ENCODE measurements around the gene CLRN1.
"Not testable (repeated sequence)": the region's sequence is repeated elsewhere in the genome, so short reads cannot be mapped to it uniquely, and the experiment has no call there.

Gene CLRN1

DNA sequence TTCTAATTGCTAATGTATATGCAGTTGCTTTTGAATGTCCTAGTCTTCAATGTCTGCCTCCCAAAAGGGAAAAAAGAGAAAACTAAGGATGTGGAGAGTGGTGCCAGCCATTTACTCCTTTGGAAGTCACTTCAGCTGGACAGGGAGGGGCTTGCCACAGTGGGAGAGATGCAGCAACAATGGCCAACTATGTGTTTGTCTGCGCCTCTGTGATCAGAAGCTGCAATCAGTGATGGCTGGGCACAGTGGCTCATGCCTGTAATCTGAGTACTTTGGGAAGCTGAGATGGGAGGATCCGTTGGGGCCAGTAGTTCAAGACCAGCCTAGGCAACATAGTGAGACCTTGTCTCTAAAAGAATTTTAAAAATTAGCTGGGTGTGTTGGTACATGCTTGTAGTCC, 16.7 kb upstream of the CLRN1 start:
- no peak for DNase-seq (ENCODE audit: low read depth)
- no peak overlapping the region for H3K4me3 ChIP-seq (ENCODE audit: low read depth, low read length)
- TF ChIP-seq POLR2A (IDR thresholded peaks at IDR 0.05; ENCODE audit: extremely low read depth, insufficient read length) (no peak), MYC (IDR thresholded peaks at IDR 0.05; ENCODE audit: low read depth, low read length) (no peak)
- TF ChIP-seq, protein P1, sequence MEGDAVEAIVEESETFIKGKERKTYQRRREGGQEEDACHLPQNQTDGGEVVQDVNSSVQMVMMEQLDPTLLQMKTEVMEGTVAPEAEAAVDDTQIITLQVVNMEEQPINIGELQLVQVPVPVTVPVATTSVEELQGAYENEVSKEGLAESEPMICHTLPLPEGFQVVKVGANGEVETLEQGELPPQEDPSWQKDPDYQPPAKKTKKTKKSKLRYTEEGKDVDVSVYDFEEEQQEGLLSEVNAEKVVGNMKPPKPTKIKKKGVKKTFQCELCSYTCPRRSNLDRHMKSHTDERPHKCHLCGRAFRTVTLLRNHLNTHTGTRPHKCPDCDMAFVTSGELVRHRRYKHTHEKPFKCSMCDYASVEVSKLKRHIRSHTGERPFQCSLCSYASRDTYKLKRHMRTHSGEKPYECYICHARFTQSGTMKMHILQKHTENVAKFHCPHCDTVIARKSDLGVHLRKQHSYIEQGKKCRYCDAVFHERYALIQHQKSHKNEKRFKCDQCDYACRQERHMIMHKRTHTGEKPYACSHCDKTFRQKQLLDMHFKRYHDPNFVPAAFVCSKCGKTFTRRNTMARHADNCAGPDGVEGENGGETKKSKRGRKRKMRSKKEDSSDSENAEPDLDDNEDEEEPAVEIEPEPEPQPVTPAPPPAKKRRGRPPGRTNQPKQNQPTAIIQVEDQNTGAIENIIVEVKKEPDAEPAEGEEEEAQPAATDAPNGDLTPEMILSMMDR (IDR thresholded peaks at IDR 0.05; ENCODE audit: low read depth, low read length) = no peak
- TF ChIP-seq, protein P2, sequence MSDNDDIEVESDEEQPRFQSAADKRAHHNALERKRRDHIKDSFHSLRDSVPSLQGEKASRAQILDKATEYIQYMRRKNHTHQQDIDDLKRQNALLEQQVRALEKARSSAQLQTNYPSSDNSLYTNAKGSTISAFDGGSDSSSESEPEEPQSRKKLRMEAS (IDR thresholded peaks at IDR 0.05; ENCODE audit: low read depth, low read length) = no peak

DNA sequence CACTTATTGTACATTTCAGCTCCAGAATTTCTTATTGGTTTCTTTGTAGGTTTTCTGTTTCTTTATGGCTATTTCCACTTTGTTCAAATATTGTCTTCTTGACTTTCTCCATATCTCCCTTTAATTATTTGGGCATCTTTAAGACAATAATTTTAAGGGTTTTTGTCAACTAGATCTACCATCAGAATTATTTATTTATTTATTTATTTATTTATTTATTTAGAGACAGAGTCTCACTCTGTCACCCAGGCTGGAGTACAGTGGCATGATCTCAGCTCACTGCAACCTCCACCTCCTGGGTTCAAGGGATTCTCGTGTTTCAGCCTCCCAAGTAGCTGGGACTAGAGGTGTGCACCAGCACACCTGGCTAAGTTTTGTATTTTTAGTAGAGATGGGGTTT, 15.9 kb upstream of the CLRN1 start:
- DNase-seq (ENCODE audit: low read depth); H3K4me3 ChIP-seq (ENCODE audit: low read depth, low read length): not testable (repeated sequence)

DNA sequence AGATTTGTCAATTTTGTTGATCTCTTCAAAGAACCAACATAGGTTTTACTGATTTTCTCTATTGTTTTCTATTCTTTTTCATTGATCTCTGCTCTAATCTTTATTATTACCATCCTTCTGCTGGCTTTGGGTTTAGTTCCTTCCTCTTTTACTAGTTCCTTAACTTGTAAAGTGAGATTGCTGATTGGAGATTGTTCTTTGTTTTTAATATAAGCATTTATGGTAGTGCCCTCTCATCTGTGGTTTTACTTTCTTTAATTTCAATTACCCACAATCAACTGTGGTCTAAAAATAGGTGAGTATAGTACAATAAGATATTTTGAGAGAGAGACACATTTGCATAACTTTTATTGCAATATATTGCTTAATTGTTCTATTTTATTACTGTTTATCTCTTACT, 13.2 kb upstream of the CLRN1 start:
- no peak overlapping the region for H3K4me3 ChIP-seq (ENCODE audit: low read depth, low read length)
- DNase-seq (ENCODE audit: low read depth) = no peak
- TF ChIP-seq, protein P2 (IDR thresholded peaks at IDR 0.05; ENCODE audit: low read depth, low read length) = no peak
- TF ChIP-seq MYC (IDR thresholded peaks at IDR 0.05; ENCODE audit: low read depth, low read length) (no peak), POLR2A (IDR thresholded peaks at IDR 0.05; ENCODE audit: extremely low read depth, insufficient read length) (no peak)
- TF ChIP-seq, protein P1 (IDR thresholded peaks at IDR 0.05; ENCODE audit: low read depth, low read length) = no peak

DNA sequence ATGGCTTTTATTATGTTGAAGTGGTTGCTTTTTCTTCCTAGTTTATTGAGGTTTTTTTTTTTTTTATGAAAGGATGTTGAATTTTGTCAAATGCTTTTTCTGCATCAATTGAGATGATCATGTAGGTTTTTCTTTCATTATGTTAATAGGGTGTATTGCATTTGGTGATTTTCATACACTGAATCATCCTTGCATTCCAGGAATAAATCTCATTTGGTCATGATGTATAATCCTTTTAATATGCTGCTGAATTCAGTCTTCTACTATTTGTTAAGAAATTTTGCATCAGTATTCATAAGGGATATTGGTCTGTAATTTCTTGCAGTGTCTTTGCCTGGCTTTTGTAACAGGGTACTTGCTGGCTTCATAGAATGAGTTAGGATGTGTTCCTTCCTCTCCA, 11.5 kb upstream of the CLRN1 start:
- no peak for TF ChIP-seq MYC (IDR thresholded peaks at IDR 0.05; ENCODE audit: low read depth, low read length)
- TF ChIP-seq POLR2A (IDR thresholded peaks at IDR 0.05; ENCODE audit: extremely low read depth, insufficient read length) = no peak
- TF ChIP-seq, protein P2 (IDR thresholded peaks at IDR 0.05; ENCODE audit: low read depth, low read length) = no peak
- TF ChIP-seq, protein P1 (IDR thresholded peaks at IDR 0.05; ENCODE audit: low read depth, low read length) = no peak
- H3K4me3 ChIP-seq (ENCODE audit: low read depth, low read length) = no peak overlapping the region
- no peak for DNase-seq (ENCODE audit: low read depth)

DNA sequence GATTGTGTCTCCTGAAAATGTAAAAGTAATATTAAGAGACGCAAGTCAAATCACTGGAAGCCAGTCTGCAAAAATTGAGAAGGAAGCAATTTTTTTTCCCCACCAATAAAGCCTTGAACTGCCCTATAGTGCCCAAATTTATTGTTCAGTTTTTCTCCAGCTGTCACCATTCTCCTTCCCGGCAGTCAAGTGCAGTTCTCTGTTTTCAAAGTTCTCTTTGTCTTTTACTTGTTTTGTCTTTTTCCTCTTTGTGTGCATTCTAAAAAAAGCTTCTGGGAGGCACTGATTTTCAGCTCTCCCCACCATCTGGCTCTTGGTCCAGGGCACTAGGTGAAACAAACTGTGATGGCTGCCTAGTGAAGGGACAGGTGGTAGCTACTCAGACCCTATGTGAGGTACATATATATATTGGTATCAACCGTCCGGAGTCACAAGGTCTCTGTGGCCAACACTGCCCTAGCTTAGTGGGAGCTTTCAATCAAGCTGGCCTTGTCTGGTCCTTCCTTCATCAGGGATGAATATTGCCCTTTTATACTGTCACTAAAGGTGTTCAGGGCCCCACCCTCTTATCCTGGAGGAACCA, 6.1 kb upstream of the CLRN1 start:
- DNase-seq (ENCODE audit: low read depth) = no peak
- H3K4me3 ChIP-seq (ENCODE audit: low read depth, low read length) = no peak overlapping the region

DNA sequence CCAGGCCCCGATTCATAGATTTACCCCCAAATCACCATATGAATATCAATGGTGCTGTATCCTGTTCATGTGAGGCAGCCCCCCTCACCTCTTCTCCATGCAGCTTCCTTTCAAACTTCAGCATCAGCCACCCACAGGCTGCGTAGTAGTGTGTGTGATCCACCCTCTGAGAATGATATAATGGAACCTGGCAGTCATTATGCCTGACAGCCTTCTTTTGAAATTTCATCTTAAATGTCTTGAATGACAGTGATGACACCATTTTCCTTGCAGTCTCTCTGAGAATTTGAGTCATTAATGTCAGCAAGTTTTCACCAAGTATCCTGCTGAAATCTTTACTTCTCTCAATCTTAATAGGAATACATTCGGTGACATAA, 3.5 kb upstream of the CLRN1 start:
- DNase-seq (ENCODE audit: low read depth) = no peak
- H3K4me3 ChIP-seq (ENCODE audit: low read depth, low read length) = no peak overlapping the region
- TF ChIP-seq, protein P1 (IDR thresholded peaks at IDR 0.05; ENCODE audit: low read depth, low read length) = no peak
- TF ChIP-seq, protein P2 (IDR thresholded peaks at IDR 0.05; ENCODE audit: low read depth, low read length) = no peak
- TF ChIP-seq POLR2A (IDR thresholded peaks at IDR 0.05; ENCODE audit: extremely low read depth, insufficient read length) (no peak), MYC (IDR thresholded peaks at IDR 0.05; ENCODE audit: low read depth, low read length) (no peak)

More for the DNA sequence above, 6.1 kb upstream of the CLRN1 start:
- TF ChIP-seq MYC (IDR thresholded peaks at IDR 0.05; ENCODE audit: low read depth, low read length) (no peak), POLR2A (IDR thresholded peaks at IDR 0.05; ENCODE audit: extremely low read depth, insufficient read length) (no peak)
- TF ChIP-seq, protein P1 (IDR thresholded peaks at IDR 0.05; ENCODE audit: low read depth, low read length) = no peak
- TF ChIP-seq, protein P2 (IDR thresholded peaks at IDR 0.05; ENCODE audit: low read depth, low read length) = no peak
